HG03280 (cell line): ENCODE measurements around the gene NDUFA13.

Source experiments
- ATAC-seq: cut with Tn5 transposase; IDR thresholded peaks from one replicate; pipeline ENCODE4 v1.9.1; 2021; ENCODE audit warnings: mild to moderate bottlenecking, moderate library complexity; ENCODE audit not compliant: unreplicated experiment

NDUFA13 gene

DNA sequence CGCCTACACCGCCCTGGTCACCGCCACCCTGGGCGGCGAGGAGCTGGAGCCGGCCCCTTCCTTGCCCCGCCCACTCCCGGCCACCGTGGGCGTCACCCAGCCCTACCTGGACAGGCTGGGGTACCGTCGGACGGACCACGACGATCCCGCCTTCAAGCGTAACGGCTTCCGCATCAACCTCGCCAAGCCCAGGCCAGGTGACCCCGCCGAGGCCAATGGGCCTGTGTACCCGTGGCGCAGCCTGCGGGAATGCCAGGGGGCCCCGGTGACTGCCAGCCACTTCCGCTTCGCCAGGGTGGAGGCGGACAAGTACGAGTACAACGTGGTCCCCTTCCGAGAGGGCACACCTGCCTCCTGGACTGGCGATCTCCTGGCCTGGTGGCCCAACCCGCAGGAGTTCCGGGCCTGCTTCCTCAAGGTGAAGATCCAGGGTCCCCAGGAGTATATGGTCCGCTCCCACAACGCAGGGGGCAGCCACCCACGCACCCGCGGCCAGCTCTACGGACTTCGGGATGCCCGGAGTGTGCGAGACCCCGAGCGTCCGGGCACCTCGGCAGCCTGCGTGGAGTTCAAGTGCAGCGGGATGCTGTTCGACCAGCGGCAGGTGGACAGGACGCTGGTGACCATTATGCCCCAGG, 29.0 kb downstream of the NDUFA13 start:
- no peak for ATAC-seq

DNA sequence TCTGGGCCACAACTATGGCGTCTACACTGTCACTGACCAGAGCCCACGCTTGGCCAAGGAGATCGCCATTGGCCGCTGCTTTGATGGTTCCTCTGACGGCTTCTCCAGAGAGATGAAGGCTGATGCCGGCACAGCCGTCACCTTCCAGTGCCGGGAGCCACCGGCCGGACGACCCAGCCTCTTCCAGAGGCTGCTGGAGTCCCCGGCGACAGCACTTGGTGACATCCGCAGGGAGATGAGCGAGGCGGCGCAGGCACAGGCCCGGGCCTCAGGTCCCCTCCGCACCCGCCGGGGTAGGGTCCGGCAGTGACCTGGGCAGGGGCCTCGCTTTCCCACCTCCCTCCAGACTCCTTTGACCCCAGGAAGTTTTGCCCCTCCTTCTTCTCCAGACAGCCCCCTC, 29.7 kb downstream of the NDUFA13 start:
- no peak for ATAC-seq

DNA sequence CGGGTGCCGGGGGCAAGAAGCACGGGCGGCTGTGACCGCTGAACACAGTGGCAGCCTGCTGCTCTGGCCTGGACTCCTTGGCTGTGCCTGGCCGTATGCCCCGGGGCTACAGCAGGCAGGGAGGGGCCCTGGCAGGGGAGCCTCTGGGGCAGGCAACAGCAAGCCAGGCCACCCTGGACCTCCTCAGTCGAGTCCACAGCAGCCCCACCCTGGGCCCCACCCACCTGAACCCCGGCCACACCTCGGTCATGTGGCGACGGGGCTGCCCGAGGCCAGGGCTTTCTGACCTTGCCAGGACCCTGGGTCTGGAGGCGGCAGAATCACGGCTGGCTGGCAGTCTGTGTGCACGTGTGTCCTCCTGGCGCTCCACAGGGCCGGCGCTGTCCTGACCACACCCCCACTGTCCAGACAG, 30.7 kb downstream of the NDUFA13 start:
- ATAC-seq: no peak

GRCh38 chr19:19547674-19548336, 31.8 kb downstream of the NDUFA13 start:
- ATAC-seq: no peak

GRCh38 chr19:19548915-19549759, 33.1 kb downstream of the NDUFA13 start:
- ATAC-seq: no peak

DNA sequence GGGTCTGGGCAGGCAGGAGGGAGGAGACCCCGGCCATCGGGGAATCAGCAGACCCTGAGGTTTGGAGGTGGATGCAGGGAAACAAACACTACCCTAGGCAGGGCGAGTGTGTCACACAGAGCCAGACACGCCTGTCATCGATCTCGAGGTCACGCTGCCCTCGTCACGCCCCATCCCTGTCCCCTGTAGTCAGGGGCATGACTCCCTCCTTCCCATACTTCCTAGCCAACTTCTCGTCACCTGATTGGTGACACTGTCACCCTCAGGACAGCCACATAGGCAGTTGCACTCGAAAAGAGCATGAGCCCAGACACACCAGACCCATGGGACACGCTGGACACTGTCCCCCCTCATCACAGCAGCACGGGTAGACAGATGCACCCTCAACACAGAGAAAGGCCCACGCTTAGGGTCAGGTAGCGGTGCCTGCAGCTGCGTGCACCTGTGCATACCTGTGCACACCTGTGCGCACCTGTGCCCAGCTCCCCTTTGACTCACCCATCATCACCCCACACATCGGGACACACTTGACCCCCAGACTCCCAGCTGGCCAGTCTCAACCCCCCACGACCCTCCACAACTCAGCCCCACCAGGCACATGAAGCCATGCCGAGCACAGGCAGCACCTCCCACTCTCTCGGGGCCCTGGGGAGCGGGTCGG, 33.9 kb downstream of the NDUFA13 start:
- ATAC-seq: no peak

GRCh38 chr19:19550485-19550929, 34.5 kb downstream of the NDUFA13 start:
- no peak for ATAC-seq

GRCh38 chr19:19550972-19551852, 35.2 kb downstream of the NDUFA13 start:
- ATAC-seq: no peak

DNA sequence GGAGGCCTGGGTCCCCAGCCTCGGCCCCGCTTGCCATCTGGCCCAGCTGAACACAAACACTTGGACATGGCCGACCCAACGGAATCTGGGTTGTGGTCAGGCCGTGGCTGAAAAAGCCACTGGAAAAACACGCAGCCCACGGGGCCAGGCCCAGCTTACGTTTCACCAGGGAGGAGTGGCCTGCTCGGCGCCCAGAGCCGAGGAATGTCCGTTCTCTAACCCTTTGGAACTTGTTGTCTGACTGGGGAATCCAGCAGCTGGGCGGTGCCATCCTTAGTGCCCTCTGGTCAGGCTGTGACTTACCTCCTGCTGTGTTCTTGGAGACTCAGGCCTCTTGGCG, 35.8 kb downstream of the NDUFA13 start:
- ATAC-seq: no peak

DNA sequence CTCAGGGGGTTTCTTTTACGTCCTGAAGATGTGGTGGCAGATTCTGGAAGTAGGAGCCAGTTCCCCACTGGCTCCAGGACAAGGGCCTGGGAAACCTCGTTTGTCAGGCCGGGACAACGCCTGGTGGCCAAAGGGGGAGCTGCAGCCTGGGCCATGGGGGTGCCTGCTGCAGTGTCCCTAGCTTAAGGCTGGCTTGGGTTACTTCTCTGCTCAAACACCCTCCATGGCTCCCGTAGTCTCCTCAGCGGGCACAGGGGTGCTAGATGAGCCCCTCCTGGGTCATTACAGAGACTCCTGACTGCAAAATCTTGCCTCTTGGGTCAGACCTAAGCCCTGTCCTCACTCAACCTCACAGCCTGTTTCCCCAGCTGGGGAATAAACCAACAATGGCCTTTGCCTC, 36.8 kb downstream of the NDUFA13 start:
- ATAC-seq: no peak

DNA sequence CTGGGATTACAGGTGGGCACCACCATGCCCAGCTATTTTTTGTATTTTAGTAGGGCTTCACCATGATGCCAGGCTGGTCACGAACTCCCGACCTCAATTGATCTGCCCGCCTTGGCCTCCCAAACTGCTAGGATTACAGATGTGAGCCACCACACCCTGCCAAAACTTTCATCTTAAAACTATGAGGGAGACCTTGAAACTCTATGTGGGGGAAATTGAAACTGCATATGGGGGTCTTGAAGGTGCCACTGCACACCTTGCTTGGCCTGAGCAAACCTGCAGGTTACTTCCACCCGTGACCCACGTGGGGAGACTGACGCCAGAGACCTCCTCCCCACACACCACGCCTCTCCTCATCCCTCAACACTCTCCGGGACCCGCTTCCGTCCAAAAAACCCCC, 37.6 kb downstream of the NDUFA13 start:
- ATAC-seq: no peak

DNA sequence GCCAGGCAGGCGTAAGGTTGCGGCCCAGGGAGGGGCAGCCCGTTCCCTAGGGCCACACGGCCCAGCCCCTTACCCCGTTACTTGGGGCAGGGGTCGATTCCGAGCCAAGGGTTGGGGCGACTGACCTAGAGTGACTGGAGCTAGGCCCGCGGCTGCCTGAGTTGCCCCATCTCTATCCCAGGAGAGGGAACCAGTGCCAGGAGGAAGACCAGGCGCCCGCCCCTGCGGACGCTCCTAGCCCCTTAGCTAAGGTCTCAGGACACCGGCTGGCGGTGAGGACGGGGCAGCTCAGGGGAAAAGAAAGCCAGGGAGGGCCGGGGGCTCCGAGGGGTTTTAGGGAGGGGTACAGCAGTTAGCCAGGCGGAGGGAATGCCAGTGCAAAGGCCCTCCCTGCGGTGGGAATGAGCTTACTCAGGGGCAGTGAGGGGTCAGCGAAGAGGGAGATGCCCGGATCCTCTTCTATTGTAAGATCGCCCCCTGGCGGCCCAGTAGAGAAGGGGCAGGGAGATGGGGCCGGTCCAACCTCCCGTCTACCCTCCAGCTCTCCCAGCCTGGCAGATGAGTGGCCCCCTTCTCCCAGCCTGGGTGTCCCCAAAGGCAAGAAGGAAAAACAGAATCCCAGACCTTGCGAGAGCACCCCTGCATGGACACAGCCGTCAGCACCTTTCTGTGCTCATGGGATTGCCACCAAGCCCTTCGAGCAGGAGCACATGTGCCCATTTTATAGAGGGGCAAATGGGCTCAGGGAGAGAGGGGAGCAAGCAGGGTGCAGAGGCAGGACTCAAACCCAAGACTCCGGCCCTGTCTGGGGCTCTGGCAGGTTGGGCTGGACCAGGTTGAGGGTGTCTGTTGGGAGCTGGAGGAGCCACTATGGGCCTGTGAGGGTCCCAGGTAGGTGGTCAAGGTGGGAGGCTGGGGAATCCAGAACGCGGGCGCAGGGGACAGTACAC, 38.3 kb downstream of the NDUFA13 start:
- ATAC-seq: no peak

DNA sequence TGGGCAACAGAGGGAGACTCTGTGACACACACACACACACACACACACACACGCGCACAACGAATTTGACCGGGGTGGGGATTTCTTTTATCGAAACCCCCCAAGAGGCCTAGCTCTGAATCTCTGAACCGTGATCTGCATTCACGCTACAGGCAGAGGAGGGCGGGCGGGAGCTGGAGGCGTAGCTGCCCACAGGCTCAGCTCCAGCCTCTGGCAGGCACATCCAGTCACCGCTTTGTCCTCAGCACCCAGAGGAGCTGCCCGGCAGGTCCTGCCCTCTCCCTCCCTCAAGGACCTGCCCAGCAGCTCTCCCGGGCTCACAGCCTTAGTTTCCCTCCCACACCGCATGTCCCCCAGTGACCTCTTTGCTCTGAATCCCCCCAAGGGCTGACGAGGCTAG, 42.0 kb downstream of the NDUFA13 start:
- no peak for ATAC-seq

GRCh38 chr19:19558636-19559035, 42.6 kb downstream of the NDUFA13 start:
- no peak for ATAC-seq

DNA sequence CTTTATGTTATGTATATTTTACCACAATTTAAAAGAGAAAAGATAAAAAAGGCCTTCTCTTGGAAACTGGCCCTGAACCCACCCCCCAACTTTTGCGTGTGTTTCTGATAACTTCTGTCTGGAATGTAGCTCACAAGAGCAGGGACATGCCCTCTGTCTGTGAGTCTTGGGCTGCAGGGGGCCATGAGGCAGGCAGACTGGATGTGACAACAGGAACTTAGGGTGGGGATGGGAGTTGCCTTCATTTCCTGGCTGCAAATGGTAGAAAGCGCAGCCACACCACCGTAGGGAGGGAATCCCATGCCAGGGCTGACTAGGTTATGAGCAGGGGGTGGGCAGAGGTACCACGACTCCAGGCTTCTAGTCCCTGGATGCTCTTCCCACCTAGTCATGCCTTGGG, 43.9 kb downstream of the NDUFA13 start:
- no peak for ATAC-seq

- no peak for ATAC-seq
Measured at GRCh38 chr19:19561946-19562664, 46.1 kb downstream of the NDUFA13 start.

DNA sequence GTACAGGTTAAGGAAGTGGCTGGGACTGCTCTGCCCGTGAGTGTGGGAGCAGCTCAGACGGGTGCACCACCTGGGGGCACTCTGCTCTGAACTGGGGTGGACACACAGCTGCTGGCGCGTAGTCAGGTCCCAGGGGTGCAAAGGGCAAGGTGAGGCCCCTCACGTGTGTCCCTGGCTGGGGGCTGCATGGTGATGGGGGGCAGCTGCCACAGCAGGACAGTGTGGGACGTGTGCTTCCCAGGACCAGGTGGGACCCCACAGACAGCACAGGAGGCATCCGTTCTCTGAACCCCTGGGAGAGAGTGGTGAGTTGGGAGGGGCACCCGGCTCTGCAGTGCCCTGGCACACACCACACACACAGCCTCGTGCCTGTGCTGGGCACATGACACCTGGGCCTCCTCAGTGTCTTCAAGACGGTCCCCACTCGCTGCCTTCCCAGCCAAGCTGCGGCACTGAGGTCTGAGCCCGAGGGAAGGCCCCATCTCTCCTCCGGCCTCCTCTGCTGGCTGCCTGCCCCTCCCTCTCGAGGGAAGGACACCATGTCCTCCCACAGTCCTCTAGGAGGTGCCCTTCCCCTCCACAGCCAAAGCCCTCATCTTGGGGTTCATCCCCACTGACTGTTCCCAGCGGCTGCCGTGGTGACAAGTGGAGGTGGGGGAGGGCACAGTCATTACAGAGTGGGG, 46.8 kb downstream of the NDUFA13 start:
- ATAC-seq: no peak

DNA sequence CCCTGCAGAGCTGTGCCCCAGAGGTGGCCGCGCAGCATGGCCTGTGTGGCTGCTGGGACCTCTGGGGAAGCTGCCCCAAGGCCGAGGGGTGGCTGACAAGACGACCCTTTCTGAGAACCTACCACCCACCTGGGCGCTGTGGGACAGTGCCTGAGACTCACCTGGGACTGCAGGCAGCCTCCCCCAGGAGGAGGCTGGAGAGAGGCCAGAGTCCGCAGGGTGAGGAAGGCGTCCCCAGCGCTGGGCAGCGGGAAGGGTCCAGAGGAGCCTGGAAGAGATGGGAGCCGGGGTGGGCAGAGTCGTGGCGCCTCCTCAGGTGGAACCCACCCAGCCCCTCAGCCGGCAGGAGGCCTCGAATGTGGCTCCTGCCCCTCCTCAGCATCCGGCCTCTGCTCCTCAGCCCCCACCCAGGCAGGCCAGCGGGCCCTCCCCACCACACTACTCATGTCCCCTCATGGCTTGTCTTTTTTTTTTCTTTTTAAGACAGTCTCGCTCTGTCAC, 47.4 kb downstream of the NDUFA13 start:
- ATAC-seq: no peak
